GM12878 (cell line): ENCODE measurements around the gene GALNT12. TPM values are rescaled to one million over a fixed set of nuclear protein-coding genes. Genes with fewer than 3 reads are reported as not detected.

Experiments
- ATAC-seq: fragments of 200-7000 bp; cut with Tn5 transposase; 3 replicates; pipeline ENCODE4 v1.9.1; 2020; ENCODE audit warnings: mild to moderate bottlenecking, moderate library complexity
- BruUV-seq: library from RNA; stranded (reverse); fragments of 400-500 nt; replicated peaks from 2 replicates; lab custom pipeline; 2021; lab: Mats Ljungman, UMichigan
- CTCF ChIA-PET: fragments of 300-600 bp; sonication (Branson Sonifier 250); formaldehyde crosslinking; extraction: SDS; loops from one replicate; lab custom pipeline; 2021; ENCODE audit warnings: inconsistent platforms; lab: Yijun Ruan, JAX
- POLR2A ChIA-PET: fragments of 350-600 bp; formaldehyde crosslinking; extraction: SDS; loops from one replicate; lab custom pipeline; 2021; ENCODE audit warnings: inconsistent platforms; lab: Charles Lee
- RAD21 ChIA-PET: fragments of 300-600 bp; sonication (Branson Sonifier 250); formaldehyde crosslinking; loops from one replicate; lab custom pipeline; 2023; ENCODE audit warnings: antibody characterized with exemption; ENCODE audit not compliant: unreplicated experiment; lab: Charles Lee
- SMC1A ChIA-PET: fragments of 300-600 bp; sonication (Branson Sonifier 250); formaldehyde crosslinking; loops from one replicate; lab custom pipeline; 2023; ENCODE audit not compliant: unreplicated experiment, uncharacterized antibody; lab: Charles Lee
- DNase-seq: peaks from one replicate; pipeline ENCODE4 v3.0.0-alpha.2; 2011; ENCODE audit warnings: low read depth, low spot score
- FAIRE-seq: peaks from 3 replicates; lab custom pipeline; 2011; peaks lifted over from hg19 to GRCh38; lab: Jason Lieb, UNC
- H2AFZ ChIP-seq: 2 replicates; pipeline ENCODE4 v1.6.0; 2011; ENCODE audit warnings: low read depth, low read length, control low read depth; ENCODE audit not compliant: control insufficient read depth
- H3K27ac ChIP-seq: 2 replicates; pipeline ENCODE4 v1.5.1; 2011; ENCODE audit warnings: control low read depth; ENCODE audit not compliant: control insufficient read depth, insufficient read depth
- H3K27me3 ChIP-seq, 2 experiments: replicated peaks in 1 of 2; 2 replicates each; pipeline versions ENCODE4 v1.6.0 to v1.6.1; 2011; ENCODE audit warnings: low read length in 1 of 2; ENCODE audit not compliant: control insufficient read depth in 2 of 2, insufficient read depth in 2 of 2
- H3K36me3 ChIP-seq, 2 experiments: 2 replicates each; pipeline ENCODE4 v1.5.1; 2011; ENCODE audit warnings: low read length in 1 of 2; ENCODE audit not compliant: control insufficient read depth in 2 of 2, insufficient read depth in 2 of 2
- H3K4me1 ChIP-seq: 2 replicates; pipeline ENCODE4 v1.6.1; 2011; ENCODE audit warnings: mild to moderate bottlenecking, low read length, moderate library complexity, mixed read lengths; ENCODE audit not compliant: control insufficient read depth, insufficient read depth
- H3K4me2 ChIP-seq: 2 replicates; pipeline ENCODE4 v1.6.0; 2011; ENCODE audit warnings: control low read depth; ENCODE audit not compliant: control insufficient read depth, insufficient read depth
- H3K4me3 ChIP-seq: fragments of 200-600 bp; sonication (generic); 2 replicates; pipeline ENCODE4 v1.5.1; 2016
- H3K79me2 ChIP-seq: 2 replicates; pipeline ENCODE4 v1.6.0; 2011; ENCODE audit warnings: low read length; ENCODE audit not compliant: control insufficient read depth, insufficient read depth
- H3K9ac ChIP-seq: 2 replicates; pipeline ENCODE4 v1.8.0; 2011; ENCODE audit warnings: low read length, control low read depth, mixed read lengths; ENCODE audit not compliant: control insufficient read depth, insufficient read depth
- H3K9me3 ChIP-seq: replicated peaks from 3 replicates; pipeline ENCODE4 v1.5.1; 2011; ENCODE audit warnings: mild to moderate bottlenecking, low read length; ENCODE audit not compliant: control insufficient read depth, insufficient read depth
- H4K20me1 ChIP-seq: 2 replicates; pipeline ENCODE4 v1.6.0; 2011; ENCODE audit not compliant: control insufficient read depth, insufficient read depth
- BMI1 ChIP-seq: fragments of 450-650 bp; IDR thresholded peaks from 2 replicates; pipeline ENCODE4 v1.6.1; 2016; ENCODE audit warnings: mild to moderate bottlenecking, moderate library complexity, borderline replicate concordance
- BRCA1 ChIP-seq: IDR thresholded peaks from 2 replicates; pipeline ENCODE4 v1.6.1; 2011; ENCODE audit warnings: low read depth, low read length, improper control_type of control experiment
- CEBPB ChIP-seq, 2 experiments: fragments of 150-350 bp in 1 of 2; IDR thresholded peaks; 2 replicates each; pipeline ENCODE4 v1.6.1; 2012 to 2014; ENCODE audit warnings: low read depth in 2 of 2, low read length in 2 of 2, borderline replicate concordance in 1 of 2, inconsistent platforms in 1 of 2
- CHD1 ChIP-seq: IDR thresholded peaks from 2 replicates; pipeline ENCODE4 v1.6.1; 2012; ENCODE audit warnings: low read depth, low read length, improper control_type of control experiment
- DPF2 ChIP-seq: fragments of 450-650 bp; IDR thresholded peaks from 2 replicates; pipeline ENCODE4 v1.6.1; 2017; ENCODE audit warnings: mild to moderate bottlenecking
- EZH2 ChIP-seq: IDR thresholded peaks from 2 replicates; pipeline ENCODE4 v1.6.1; 2012; ENCODE audit warnings: low read depth, mild to moderate bottlenecking, control low read depth, inconsistent platforms, low read length, borderline replicate concordance; ENCODE audit not compliant: control insufficient read depth
- NFYB ChIP-seq: IDR thresholded peaks from 2 replicates; pipeline ENCODE4 v1.6.1; 2011; ENCODE audit warnings: low read depth, mild to moderate bottlenecking, low read length, improper control_type of control experiment, moderate library complexity; ENCODE audit not compliant: insufficient read depth
- SMAD5 ChIP-seq: IDR thresholded peaks from 2 replicates; pipeline ENCODE4 v1.6.1; 2016; ENCODE audit warnings: antibody characterized with exemption, low read depth
- SUPT20H ChIP-seq: IDR thresholded peaks from 2 replicates; pipeline ENCODE4 v1.6.1; 2011; ENCODE audit warnings: low read depth, mild to moderate bottlenecking, low read length, moderate library complexity, borderline replicate concordance; ENCODE audit not compliant: control insufficient read depth
- TBL1XR1 ChIP-seq: IDR thresholded peaks from 2 replicates; pipeline ENCODE4 v1.6.1; 2012; ENCODE audit warnings: low read depth, low read length, improper control_type of control experiment
- TCF12 ChIP-seq: IDR thresholded peaks from 2 replicates; pipeline ENCODE4 v1.6.1; 2011; ENCODE audit warnings: low read depth, mild to moderate bottlenecking, low read length
- ZBTB33 ChIP-seq: fragments of 450-650 bp; IDR thresholded peaks from 2 replicates; pipeline ENCODE4 v1.6.1; 2017; ENCODE audit warnings: mild to moderate bottlenecking
- WGBS: methylation state at CpG from one replicate; pipeline ENCODE4 v1.1.6; 2016; ENCODE audit warnings: low lambda C conversion rate; ENCODE audit not compliant: insufficient replicate concordance, insufficient coverage; ENCODE audit errors: missing lambda C conversion rate; 5-methylcytosine and 5-hydroxymethylcytosine counted together
- in situ Hi-C: fragments of 300-500 bp; cut with MboI; formaldehyde crosslinking; loops from 9 replicates; pipeline ENCODE4 v1.14.3; 2018; ENCODE audit warnings: mixed read lengths
- intact Hi-C: fragments of 100-400 bp; cut with micrococcal nuclease; formaldehyde crosslinking; loops from one replicate; pipeline ENCODE4 v1.14.2; 2022; ENCODE audit not compliant: unreplicated experiment
- polyA plus RNA-seq, 11 experiments: library from polyadenylated mRNA; depleted of rRNA in 4 of 11; unstranded in 6 of 11; stranded (reverse) in 5 of 11; fragments of >200 nt; fragmentation: Nextera tagmentation in 4 of 11; fragmentation: Illumina TruSeq in 1 of 11; extraction: Ambion mirVana in 4 of 11; extraction: Trizol in 1 of 11; gene quantifications; 1 replicate in 1 of 11; 2 replicates in 10 of 11; pipeline versions ENCODE4 v1.2.1 to v1.2.3, GENCODE V29; 2011 to 2016; ENCODE audit warnings: inconsistent platforms in 2 of 11, missing spikeins in 2 of 11, low read depth in 1 of 11
- total RNA-seq, 4 experiments: library from RNA; depleted of rRNA in 3 of 4; stranded (reverse); fragments of >200 nt in 3 of 4; fragmentation: Illumina TruSeq in 1 of 4; extraction: Trizol in 1 of 4; gene quantifications; 2 replicates each; pipeline versions ENCODE4 v1.2.1 to v1.2.3, GENCODE V29; 2013 to 2021

The GALNT12 gene
- total and polyA plus RNA-seq, 10 of the 15 experiments (the other 5 are each of a cell fraction or from before 2014, with no cell fraction given): 0.13 to 5.3 (median 3.2) TPM

GRCh38 chr9:98797491-98797890 lies 10.0 kb upstream of the GALNT12 start:
- H3K36me3 ChIP-seq: no peaks in the 10 kb centered on the region
- SMC1A ChIA-PET: no interaction called here
- H4K20me1 ChIP-seq: no peaks in the 10 kb centered on the region
- intact Hi-C loops: no loop called here
- H3K27me3 ChIP-seq: peaks cover 0 to 2% of the 10 kb centered on the region in 2 experiments; a peak in 1 of 4 replicates
- in situ Hi-C loops: loop anchor here (25.0 kb wide), 1 partner anchor 735 kb away; the partner anchor contains the start of gene NANS
- no TSS peak for BruUV-seq
- POLR2A ChIA-PET: no interaction called here
- RAD21 ChIA-PET: interaction anchor here (0.5 kb wide), 1 partner anchor 540 kb away, joined by 3 read pairs; no protein-coding TSS in a partner anchor
- WGBS: 66% methylated on average over 4 of the region's 4 CpGs
- H3K4me1 ChIP-seq: no peaks in the 10 kb centered on the region; the same call in 1 of the 2 replicates
- no peak for ATAC-seq
- no peak overlapping the region for H2AFZ ChIP-seq
- no peak for DNase-seq
- peaks cover 2% of the 10 kb centered on the region; the same call in 2 of the 3 replicates for H3K9me3 ChIP-seq
- no peaks in the 10 kb centered on the region for H3K79me2 ChIP-seq
- no peak overlapping the region for H3K4me3 ChIP-seq
- H3K27ac ChIP-seq: no peak overlapping the region
- no peak for TF ChIP-seq SUPT20H
- TF ChIP-seq NFYB: no peak
- no peak for TF ChIP-seq EZH2
- no peak for TF ChIP-seq DPF2
- no peak for TF ChIP-seq TCF12
- TF ChIP-seq BRCA1: no peak
- no peak for TF ChIP-seq CEBPB (IDR thresholded peaks at IDR 0.05; ENCODE audit: borderline replicate concordance in 1 of 2, low read depth in 2 of 2, low read length in 2 of 2)
- TF ChIP-seq BMI1: no peak
- TF ChIP-seq ZBTB33: no peak
- TF ChIP-seq SMAD5: no peak
- TF ChIP-seq TBL1XR1: no peak
- TF ChIP-seq CHD1: no peak
- CTCF ChIA-PET: interaction anchor here (1.1 kb wide), 1 partner anchor 39 kb away, joined by 3 read pairs; no protein-coding TSS in a partner anchor
- no peak overlapping the region for H3K4me2 ChIP-seq
- no peak overlapping the region for H3K9ac ChIP-seq
- no peak for FAIRE-seq
